Activated T-helper 1 cell treated with anti-CD3 and anti-CD28 coated beads, Interleukin-12 subunit alpha, Interleukin-12 subunit beta, Interleukin-2, Interleukin-4 antibody, amounts not matched to agents 30 ng/mL and 10 ng/mL and 1 ng/mL, durations not matched to agents 14 hours and 24 hours and 36 hours (primary cell): ENCODE data around the gene ZNF398. TPM values are rescaled to one million over a fixed set of nuclear protein-coding genes. Genes with fewer than 3 reads are reported as not detected.
"Not testable (repeated sequence)": the region's sequence is repeated elsewhere in the genome, so short reads cannot be mapped to it uniquely, and the experiment has no call there.

Experiments
- DNase-seq: peaks from one replicate; pipeline ENCODE4 v3.0.0; 2021; ENCODE audit warnings: low spot score
- H3K27ac Mint-ChIP-seq: one replicate; pipeline ENCODE4 v1.8.0; 2021; ENCODE audit warnings: mild to moderate bottlenecking, mixed read lengths
- H3K27me3 Mint-ChIP-seq: one replicate; pipeline ENCODE4 v1.8.0; 2022; ENCODE audit warnings: mild to moderate bottlenecking, moderate library complexity, mixed read lengths; ENCODE audit not compliant: insufficient read depth
- H3K36me3 Mint-ChIP-seq: one replicate; pipeline ENCODE4 v1.8.0; 2021; ENCODE audit warnings: low read depth, mixed read lengths
- H3K4me1 Mint-ChIP-seq: one replicate; pipeline ENCODE4 v1.8.0; 2021; ENCODE audit warnings: low read depth, mixed read lengths
- H3K4me3 Mint-ChIP-seq: one replicate; pipeline ENCODE4 v1.8.0; 2021; ENCODE audit warnings: mild to moderate bottlenecking, moderate library complexity, mixed read lengths
- H3K9me3 Mint-ChIP-seq: one replicate; pipeline ENCODE4 v1.8.0; 2021; ENCODE audit warnings: mixed read lengths
- intact Hi-C: fragments of 100-400 bp; cut with micrococcal nuclease; formaldehyde crosslinking; loops from one replicate; pipeline ENCODE4 v1.15.1; 2024
- total RNA-seq: library from RNA; stranded (reverse); gene quantifications from 2 replicates; pipeline ENCODE4 v1.2.3, GENCODE V29; 2022

ZNF398 gene
- total RNA-seq, 1 donor from 2014 or later, result 14.1 TPM

- H3K4me1 Mint-ChIP-seq, H3K27me3 Mint-ChIP-seq, H3K4me3 Mint-ChIP-seq, DNase-seq, H3K9me3 Mint-ChIP-seq, H3K27ac Mint-ChIP-seq, intact Hi-C loops: not testable (repeated sequence)
- H3K36me3 Mint-ChIP-seq, result peaks cover 14% of the 10 kb centered on the region
These were observed 79.1 kb downstream of the ZNF398 start for GRCh38 chr7:149226366-149226765.

GRCh38 chr7:149226840-149227494 lies 79.7 kb downstream of the ZNF398 start:
- Mint-ChIP-seq H3K27me3 (peaks cover 3% of the 10 kb centered on the region), H3K4me1 (no peaks in the 10 kb centered on the region), H3K9me3 (no peaks in the 10 kb centered on the region), H3K4me3 (no peak overlapping the region), H3K36me3 (peaks cover 9% of the 10 kb centered on the region), H3K27ac (no peak overlapping the region)
- intact Hi-C loops, result no loop called here
- no peak for DNase-seq

- H3K9me3 Mint-ChIP-seq, result no peaks in the 10 kb centered on the region
- H3K27me3 Mint-ChIP-seq, result peaks cover 3% of the 10 kb centered on the region
- no peak overlapping the region for H3K4me3 Mint-ChIP-seq
- H3K27ac Mint-ChIP-seq, result no peak overlapping the region
- H3K4me1 Mint-ChIP-seq, result no peaks in the 10 kb centered on the region
- H3K36me3 Mint-ChIP-seq, result peaks cover 7% of the 10 kb centered on the region
- intact Hi-C loops, result no loop called here
- DNase-seq, result no peak
These were observed 81.7 kb downstream of the ZNF398 start for GRCh38 chr7:149228831-149229471.

- no peaks in the 10 kb centered on the region for H3K9me3 Mint-ChIP-seq
- DNase-seq, result no peak
- H3K27me3 Mint-ChIP-seq, result peaks cover 3% of the 10 kb centered on the region
- no peaks in the 10 kb centered on the region for H3K4me1 Mint-ChIP-seq
- no peak overlapping the region for H3K4me3 Mint-ChIP-seq
- no peak overlapping the region for H3K27ac Mint-ChIP-seq
- intact Hi-C loops, result no loop called here
- peaks cover 7% of the 10 kb centered on the region for H3K36me3 Mint-ChIP-seq
These were observed 82.3 kb downstream of the ZNF398 start for GRCh38 chr7:149229526-149229925.

- no peaks in the 10 kb centered on the region for H3K36me3 Mint-ChIP-seq
- intact Hi-C loops, result no loop called here
- no peaks in the 10 kb centered on the region for H3K4me1 Mint-ChIP-seq
- H3K9me3 Mint-ChIP-seq, result no peaks in the 10 kb centered on the region
- no peak overlapping the region for H3K27ac Mint-ChIP-seq
- peaks cover 3% of the 10 kb centered on the region for H3K27me3 Mint-ChIP-seq
- no peak overlapping the region for H3K4me3 Mint-ChIP-seq
- DNase-seq, result no peak
These were observed 85.1 kb downstream of the ZNF398 start for GRCh38 chr7:149232362-149232761.

Other genes with a start within 250 kb of the ZNF398 start
- 132 and 142 TPM in 2 replicates for gene PDIA4, start 118.9 kb upstream of the ZNF398 start, total RNA-seq
- gene ZNF786, start 56.7 kb upstream of the ZNF398 start, total RNA-seq, result 9.9 and 10.9 TPM in 2 replicates
- gene ZNF425, start 21.1 kb upstream of the ZNF398 start, total RNA-seq, result 1.1 and 1.2 TPM in 2 replicates
- 49.4 and 55.8 TPM in 2 replicates for gene ZNF282, start 48.1 kb downstream of the ZNF398 start, total RNA-seq
- gene ZNF212, start 92.2 kb downstream of the ZNF398 start, total RNA-seq, result 15.0 and 17.8 TPM in 2 replicates
- 24.1 and 25.6 TPM in 2 replicates for gene ZNF783, start 114.7 kb downstream of the ZNF398 start, total RNA-seq